ENCODE data around the gene ZNHIT1. TPM values are rescaled to one million over a fixed set of nuclear protein-coding genes. Genes with fewer than 3 reads are reported as not detected.

The ZNHIT1 gene
- total RNA-seq, 1 donor from 2014 or later, result 68.4 TPM

DNA sequence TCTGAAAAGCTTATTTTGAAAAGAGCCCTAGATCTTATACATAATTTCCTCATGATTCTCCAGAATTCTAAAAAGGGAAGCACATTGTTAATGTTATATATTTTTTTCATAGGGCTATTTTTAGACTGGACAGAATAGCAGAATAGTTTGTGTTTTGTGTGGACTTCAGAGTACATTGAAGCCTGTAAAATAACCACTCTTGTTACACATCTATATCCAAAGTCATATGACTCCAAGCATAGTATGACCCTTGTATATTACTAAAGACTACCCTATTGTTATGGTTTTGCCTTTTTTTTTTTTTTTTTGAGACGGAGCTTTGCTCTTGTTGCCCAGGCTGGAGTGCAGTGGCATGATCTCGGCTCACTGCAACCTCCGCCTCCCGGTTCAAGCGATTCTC, 53.1 kb downstream of the ZNHIT1 start:
- intact Hi-C loops (cut with micrococcal nuclease), result no loop called here

DNA sequence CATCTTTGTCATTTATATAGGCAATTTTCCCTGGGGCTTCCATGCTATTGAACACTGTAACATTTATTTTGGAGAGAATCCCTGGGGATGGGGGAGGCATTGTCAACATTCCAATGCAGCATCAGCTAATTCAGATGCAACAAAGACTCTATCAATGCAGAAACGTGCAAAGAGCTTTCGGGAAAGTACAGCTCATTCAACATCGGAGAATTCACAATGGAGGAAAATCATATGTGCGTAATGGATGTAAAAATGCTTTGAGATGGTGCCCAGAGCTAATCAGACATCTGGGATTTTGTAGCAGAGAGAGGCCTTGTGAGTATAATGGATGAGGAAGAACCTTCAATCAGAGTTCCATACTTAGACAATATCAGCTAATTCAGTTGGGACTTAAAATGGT, 55.2 kb downstream of the ZNHIT1 start:
- intact Hi-C loops (cut with micrococcal nuclease), result no loop called here

Other genes with a start within 250 kb of the ZNHIT1 start
- gene MUC12, start 248.6 kb upstream of the ZNHIT1 start, total RNA-seq, result not detected in 2 replicates
- gene MUC17, start 198.1 kb upstream of the ZNHIT1 start, total RNA-seq, result not detected in 2 replicates
- gene TRIM56, start 132.7 kb upstream of the ZNHIT1 start, total RNA-seq, result 63.4 and 73.7 TPM in 2 replicates
- 0.17 TPM in 1 of 2 replicates, not detected in the other for gene SERPINE1, start 91.1 kb upstream of the ZNHIT1 start, total RNA-seq
- 41.1 and 42.3 TPM in 2 replicates for gene AP1S1, start 63.7 kb upstream of the ZNHIT1 start, total RNA-seq
- gene VGF, start 52.6 kb upstream of the ZNHIT1 start, total RNA-seq, result 0.20 and 0.37 TPM in 2 replicates
- not detected in 2 replicates for gene NAT16, start 37.9 kb upstream of the ZNHIT1 start, total RNA-seq
- not detected in 2 replicates for gene MOGAT3, start 17.1 kb upstream of the ZNHIT1 start, total RNA-seq
- gene PLOD3, start 584 bp upstream of the ZNHIT1 start, total RNA-seq, result 83.6 and 84.0 TPM in 2 replicates
- gene CLDN15, start 19.6 kb downstream of the ZNHIT1 start, total RNA-seq, result 22.0 and 23.0 TPM in 2 replicates
- gene FIS1, start 26.9 kb downstream of the ZNHIT1 start, total RNA-seq, result 114 and 122 TPM in 2 replicates
- gene IFT22, start 103.6 kb downstream of the ZNHIT1 start, total RNA-seq, result 6.0 and 7.1 TPM in 2 replicates
- gene COL26A1, start 144.7 kb downstream of the ZNHIT1 start, total RNA-seq, result not detected in 2 replicates

All from T-helper 1 cell treated with Interleukin-12 subunit alpha and Interleukin-12 subunit beta and Interleukin-4 antibody, amounts not matched to agents 30 ng/mL and 1 ng/mL, for 36 hours (primary cell).